GM19099 (cell line): ENCODE measurements around the gene KHK.

Experiments
- POLR2A ChIP-seq: IDR thresholded peaks from 3 replicates; pipeline ENCODE4 v1.6.1; 2011; ENCODE audit warnings: low read depth; ENCODE audit not compliant: insufficient read length; ENCODE audit errors: extremely low read depth

Gene KHK

DNA sequence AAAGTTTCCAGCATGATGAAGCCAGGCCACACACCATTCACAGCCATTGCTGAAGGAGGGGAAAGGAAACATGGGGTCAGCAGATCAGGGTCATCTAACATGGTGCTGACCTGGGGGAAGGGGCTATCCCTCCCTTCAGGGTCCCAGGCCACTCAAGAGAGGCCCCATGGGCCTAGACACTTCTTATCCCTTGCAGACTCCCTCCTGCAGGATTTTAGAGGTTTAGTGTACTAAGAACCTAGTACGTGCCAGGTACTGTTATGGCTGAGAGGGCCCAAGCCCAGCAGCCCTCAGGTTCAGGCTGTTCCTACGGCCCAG is 8.8 kb downstream of the KHK start:
- no peak for TF ChIP-seq POLR2A

DNA sequence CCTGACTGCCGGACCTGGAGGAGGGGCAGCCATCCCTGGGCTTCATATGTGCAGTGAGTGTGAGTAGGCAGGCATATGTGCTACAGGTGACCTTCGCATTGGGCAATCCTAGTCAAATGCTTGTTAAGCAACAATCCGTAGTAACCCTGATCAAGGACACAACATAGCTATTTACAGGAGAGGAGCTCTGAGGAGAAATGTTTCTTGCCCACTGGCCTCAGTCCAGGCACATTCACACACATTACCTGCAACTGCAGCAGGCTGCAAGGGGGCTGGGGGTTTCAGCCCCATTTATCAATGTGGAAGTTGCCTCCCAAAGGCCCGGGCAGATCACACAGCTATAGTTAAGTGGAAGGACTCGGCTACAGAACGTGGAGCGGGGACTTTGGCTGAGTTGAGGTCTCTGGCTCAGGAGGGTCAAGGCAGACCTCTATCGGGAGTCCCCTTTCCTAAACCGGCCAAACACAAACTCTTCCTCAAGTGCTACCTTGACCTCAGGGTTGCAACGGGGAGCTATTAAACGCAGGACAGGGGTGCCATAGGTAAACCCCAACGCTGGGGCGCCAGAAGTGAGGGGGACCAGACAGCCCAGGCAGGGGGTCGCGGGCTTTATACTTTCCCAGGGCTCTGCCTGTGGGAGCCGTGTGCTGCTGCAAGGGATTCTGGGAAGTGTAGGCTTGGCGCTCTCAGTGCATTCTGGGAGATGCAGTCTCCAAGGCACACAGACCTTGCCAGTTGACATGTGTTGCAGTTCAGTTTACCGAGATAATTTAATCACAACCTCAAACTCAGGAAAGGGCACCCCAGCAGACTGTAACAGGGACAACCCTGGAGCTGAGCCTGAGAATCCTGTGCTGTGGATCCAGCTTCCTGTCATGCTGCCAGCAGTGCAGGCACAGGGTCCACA is 9.4 kb downstream of the KHK start:
- TF ChIP-seq POLR2A: no peak

DNA sequence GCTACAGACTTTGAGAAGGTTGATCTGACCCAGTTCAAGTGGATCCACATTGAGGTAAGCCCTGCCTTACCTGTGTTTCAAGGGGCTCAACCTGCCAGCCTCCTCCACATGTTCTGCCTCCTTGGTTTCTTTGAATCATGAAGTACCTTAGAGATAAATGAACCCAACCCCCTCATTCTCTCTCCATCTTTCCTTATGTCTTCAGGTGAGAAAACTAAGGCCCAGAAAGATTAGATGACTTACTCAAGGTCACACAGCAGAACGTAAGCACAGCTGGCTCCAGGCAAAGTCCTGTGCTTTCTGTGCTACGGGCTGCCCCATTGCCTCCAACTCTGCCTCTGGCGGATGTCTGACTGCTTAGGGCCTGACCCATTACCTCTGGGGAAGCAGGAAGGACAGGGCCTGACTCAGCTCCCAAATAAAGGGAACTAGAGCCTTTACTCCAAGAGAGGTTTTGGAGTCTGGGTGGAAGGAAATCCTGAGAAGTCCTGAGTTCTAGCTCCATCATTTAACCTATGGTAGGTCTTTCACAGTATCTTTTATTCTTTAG is 10.3 kb downstream of the KHK start:
- no peak for TF ChIP-seq POLR2A

DNA sequence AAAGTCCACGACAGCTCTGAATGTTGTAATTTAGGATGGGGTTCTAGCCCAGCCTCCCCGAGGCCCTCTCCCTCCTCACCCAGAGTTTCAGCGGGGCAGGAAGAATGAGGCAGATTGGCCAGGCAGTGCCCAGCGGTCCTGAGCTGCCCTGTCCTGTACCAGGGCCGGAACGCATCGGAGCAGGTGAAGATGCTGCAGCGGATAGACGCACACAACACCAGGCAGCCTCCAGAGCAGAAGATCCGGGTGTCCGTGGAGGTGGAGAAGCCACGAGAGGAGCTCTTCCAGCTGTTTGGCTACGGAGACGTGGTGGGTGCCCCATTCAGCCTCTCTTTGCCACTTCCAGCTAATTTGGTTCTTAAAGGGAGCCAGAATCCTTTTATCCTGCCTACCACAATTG is 10.8 kb downstream of the KHK start:
- no peak for TF ChIP-seq POLR2A

DNA sequence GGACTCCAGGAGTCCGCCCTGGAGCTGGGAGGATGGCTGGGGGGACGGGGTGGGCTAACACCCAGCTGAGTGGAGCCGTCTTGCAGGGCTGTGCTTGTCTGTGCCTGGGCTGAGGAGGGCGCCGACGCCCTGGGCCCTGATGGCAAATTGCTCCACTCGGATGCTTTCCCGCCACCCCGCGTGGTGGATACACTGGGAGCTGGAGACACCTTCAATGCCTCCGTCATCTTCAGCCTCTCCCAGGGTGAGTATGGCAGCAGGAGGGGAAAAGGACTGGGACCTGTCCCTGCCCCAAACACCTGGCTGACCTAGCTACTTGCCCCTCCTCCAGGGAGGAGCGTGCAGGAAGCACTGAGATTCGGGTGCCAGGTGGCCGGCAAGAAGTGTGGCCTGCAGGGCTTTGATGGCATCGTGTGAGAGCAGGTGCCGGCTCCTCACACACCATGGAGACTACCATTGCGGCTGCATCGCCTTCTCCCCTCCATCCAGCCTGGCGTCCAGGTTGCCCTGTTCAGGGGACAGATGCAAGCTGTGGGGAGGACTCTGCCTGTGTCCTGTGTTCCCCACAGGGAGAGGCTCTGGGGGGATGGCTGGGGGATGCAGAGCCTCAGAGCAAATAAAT is 12.9 kb downstream of the KHK start:
- no peak for TF ChIP-seq POLR2A

DNA sequence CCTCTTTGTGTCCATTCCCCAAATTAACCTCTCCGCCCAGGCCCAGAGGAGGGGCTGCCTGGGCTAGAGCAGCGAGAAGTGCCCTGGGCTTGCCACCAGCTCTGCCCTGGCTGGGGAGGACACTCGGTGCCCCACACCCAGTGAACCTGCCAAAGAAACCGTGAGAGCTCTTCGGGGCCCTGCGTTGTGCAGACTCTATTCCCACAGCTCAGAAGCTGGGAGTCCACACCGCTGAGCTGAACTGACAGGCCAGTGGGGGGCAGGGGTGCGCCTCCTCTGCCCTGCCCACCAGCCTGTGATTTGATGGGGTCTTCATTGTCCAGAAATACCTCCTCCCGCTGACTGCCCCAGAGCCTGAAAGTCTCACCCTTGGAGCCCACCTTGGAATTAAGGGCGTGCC is 13.5 kb downstream of the KHK start:
- no peak for TF ChIP-seq POLR2A

DNA sequence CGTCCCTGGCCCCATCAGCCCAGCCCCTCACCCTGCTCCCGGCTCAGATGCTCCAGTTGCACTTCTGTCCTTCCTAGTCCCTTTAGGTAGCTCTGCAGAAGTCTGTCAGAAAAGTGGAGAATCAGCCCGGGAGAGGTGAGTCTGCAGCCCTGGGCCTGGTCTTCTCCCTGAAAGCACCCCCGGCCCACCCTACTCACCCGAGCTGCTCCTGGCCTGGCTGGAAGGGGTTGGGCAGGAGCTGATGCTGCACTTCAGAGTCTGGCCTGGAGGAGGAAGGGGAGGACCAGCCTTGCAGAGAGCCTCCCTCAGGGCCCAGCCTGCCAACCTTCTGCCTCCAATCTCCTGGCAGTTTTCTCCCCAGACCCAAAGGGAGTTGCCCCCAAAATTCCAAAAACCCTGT is 15.8 kb downstream of the KHK start:
- no peak for TF ChIP-seq POLR2A

DNA sequence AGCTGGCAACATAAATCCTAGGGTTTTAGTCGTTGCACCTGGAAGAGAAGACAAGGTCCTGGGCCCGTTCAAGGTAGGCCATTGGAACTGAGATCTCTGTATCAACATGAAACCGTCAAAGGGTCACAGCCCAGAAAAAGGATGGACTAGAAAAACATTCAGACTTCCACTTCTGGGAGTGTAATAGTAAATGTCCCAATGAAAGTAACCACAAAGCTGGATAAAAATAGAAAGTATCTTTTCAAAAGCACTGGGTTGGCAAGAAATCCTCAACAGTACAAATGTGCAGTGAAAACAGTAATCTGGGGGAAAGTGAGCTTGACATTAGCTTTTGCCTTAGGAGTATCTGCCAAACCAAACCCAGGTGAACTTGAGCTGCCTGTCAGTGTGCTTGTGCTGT is 19.4 kb downstream of the KHK start:
- no peak for TF ChIP-seq POLR2A

DNA sequence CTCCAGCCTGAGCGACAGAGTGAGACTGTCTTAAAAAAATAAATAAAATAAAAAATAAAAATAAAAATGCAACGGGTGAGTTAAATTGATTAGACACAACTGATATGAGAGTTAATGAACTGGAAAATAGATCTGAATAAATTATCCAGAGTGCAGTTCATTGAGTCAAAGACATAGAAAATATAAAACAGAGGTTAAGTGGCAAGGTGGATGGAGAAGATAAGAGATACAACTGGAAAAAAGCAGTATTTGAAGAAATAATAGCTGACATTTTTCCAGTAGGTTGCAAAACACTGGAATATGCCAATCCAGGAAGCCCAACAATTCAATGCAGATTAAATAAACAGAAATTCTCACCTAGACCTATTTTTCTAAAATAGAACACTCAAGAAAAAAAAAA is 21.6 kb downstream of the KHK start:
- TF ChIP-seq POLR2A: no peak

DNA sequence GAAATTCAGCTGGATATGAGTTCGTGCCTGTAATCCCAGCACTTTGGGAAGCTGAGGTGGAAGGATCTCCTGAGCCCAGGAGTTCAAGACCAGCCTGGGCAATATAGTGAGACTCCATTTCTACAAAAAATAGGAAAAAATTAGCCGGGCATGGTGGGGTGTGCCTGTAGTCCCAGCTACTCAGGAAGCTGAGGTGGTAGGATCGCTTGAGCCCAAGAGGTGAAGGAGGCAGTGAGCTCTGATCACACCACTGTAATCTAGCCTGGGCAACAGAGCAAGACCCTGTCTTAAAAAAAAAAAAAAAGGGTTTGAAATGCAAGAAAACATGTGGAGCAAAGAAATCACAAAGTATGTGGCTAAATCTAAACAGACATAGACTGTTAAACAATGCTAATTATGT is 22.5 kb downstream of the KHK start:
- TF ChIP-seq POLR2A: no peak

DNA sequence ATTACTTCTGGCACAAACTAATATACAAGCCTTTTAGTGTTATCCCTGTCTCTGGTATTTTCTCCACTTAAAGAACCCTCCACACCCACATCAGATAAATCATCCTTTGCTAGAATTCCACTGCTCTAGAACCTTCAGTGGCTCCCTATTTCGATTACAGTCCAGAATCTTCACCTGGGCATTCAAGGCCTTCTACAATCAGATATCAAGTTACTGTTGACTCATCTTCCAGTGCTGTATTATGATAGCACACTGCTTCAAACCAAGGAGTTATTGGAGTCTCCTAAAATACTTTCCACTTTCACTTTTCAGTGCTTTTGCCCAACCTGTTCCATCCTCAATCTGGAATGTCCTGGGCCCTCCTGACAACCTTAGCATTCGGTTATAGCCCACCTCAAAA is 28.9 kb downstream of the KHK start:
- TF ChIP-seq POLR2A: no peak

DNA sequence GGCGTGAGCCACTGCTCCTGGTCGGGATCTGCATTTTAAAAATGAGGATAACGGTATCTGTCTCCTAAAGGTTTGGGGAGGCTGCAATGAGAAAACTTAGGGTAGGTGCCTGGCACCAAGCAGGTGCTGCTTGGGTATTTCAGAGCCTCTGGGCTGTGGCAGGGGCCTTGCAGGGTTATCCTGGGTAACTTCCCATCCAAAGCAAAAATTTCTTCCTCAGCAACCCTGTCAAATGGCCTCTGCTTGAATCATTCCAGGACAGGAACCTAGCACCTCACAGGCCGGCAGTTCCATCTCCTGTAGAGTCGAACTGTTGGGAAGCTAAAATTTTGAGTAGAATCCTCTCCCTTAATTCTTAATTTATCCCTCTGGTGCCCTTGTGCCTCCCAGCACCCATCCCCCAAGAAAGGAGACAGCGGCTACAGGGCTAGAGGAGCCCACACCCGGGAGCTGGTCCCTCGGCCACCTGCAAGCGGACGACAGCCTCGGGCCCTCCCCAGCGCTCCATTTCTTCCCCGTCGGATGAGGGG is 31.5 kb downstream of the KHK start:
- TF ChIP-seq POLR2A: no peak

DNA sequence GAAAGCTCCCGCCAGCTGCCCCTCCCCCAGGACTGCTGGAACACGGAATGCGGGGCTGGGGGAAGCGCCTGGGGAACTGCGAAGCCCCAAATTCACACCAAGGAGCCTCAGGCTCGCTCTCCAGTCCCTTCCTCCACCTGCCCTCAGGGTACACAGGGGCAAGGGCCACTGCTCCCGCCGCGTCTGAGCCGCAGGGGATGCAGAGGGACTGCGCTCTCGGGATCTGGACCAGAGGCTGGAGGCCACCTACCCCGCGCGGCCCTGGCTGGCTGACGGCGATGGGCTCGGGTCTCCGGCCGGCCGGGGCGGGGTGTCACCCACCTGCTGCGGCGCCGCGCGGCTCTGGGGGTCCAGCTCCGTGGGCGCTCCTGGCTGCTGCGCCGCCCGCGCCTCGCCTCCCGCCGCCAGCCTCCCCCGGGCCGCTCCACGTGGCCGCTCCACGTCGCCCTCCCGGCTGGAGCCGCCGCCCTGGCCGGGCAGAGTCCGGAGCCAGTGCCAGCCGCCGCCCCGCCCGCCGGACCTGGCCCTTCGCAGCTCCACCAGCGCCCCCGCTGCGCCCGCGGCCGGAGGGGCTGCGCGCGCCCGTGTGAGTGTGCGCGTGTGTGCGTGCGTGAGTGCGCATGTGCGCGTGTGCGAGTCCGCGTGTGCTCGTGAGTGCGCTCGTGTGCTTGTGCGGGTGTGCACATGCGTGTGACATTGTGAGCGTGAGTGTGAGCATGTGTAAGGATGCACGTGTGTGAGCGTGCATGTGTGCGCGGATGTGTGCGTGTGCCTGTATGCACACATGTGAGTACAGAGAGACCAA is 32.2 kb downstream of the KHK start, which contains the start of gene CGREF1:
Gene CGREF1, minus strand, starts transcription at position 604 of the 805 bp plus-strand sequence. CDS start 14,762 bp downstream, outside the sequence.
- no peak for TF ChIP-seq POLR2A

DNA sequence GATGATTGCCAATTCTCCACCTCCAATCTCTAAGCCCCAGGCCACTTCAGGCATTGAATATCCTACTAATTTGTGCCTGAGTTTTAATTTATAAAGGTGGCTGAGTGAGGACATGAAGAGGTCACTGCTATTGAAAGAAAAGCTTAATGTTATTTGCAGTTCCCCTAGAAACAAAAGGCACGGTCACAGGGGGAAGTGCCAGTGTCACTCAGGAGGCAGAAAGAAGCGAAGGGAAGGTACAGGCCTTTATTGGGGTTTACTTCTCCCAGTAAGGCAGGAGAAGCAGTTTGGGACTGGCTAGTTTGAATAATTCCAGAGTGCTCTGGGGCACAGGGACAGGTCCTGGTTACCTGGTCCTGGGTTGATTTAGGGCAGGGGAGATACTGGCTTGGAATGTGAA is 35.3 kb downstream of the KHK start:
- TF ChIP-seq POLR2A: no peak

DNA sequence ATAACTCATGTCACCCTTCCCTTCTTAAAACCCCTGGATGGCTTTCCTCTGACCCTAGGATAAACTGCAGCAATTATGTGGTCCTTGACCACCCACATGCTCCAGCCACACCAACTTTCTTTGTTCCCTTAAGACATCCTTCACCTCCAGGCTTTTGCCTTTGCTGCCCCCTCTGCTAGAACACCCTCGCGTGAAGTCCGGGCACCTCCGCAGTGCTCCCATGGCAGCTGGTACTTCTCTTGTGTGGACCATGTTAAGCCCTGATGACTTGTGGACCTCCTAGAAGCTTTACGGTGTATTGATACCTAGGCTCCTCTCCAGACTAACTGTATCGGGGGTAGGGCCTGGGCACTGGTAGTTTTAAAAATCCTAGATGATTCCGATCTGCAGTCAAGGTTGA is 36.2 kb downstream of the KHK start:
- TF ChIP-seq POLR2A: no peak
